Breast epithelium (tissue), 4 donors: ENCODE data around the gene UBE2E1. TPM values are rescaled to one million over a fixed set of nuclear protein-coding genes. Genes with fewer than 3 reads are reported as not detected.

Experiments
- DNase-seq, 2 donors: peaks; one replicate each; pipeline ENCODE4 v3.0.0-alpha.2; 2019; ENCODE audit warnings: low spot score in 2 of 2
- H3K27ac ChIP-seq, 2 donors: fragments of 200-600 bp; sonication (generic) in 1 of 2; one replicate each; pipeline ENCODE4 v1.5.1; 2016 to 2019; ENCODE audit warnings: mild to moderate bottlenecking in 1 of 2
- H3K27me3 ChIP-seq, 2 donors: fragments of 200-600 bp; sonication (generic) in 1 of 2; one replicate each; pipeline versions ENCODE4 v1.5.1 to v1.6.0; 2017 to 2019; ENCODE audit warnings: control low read depth in 1 of 2, mild to moderate bottlenecking in 1 of 2
- H3K36me3 ChIP-seq: fragments of 200-600 bp; one replicate; pipeline ENCODE4 v1.5.1; 2019
- H3K4me1 ChIP-seq, 2 donors: fragments of 200-600 bp; sonication (generic); one replicate each; pipeline ENCODE4 v1.5.1; 2016 to 2019; ENCODE audit warnings: control low read depth in 1 of 2
- H3K4me3 ChIP-seq, 3 donors: fragments of 200-600 bp; sonication (generic); 1 replicate in 2 of 3; 2 replicates in 1 of 3; pipeline ENCODE4 v1.5.1; 2016 to 2019; ENCODE audit warnings: mild to moderate bottlenecking in 3 of 3, moderate library complexity in 2 of 3
- H3K9me3 ChIP-seq, 2 donors: fragments of 200-600 bp; sonication (generic) in 1 of 2; one replicate each; pipeline ENCODE4 v1.5.1; 2016 to 2019; ENCODE audit warnings: control low read depth in 1 of 2
- POLR2A ChIP-seq: fragments of 450-650 bp; IDR thresholded peaks from one replicate; pipeline ENCODE4 v1.6.1; 2016; ENCODE audit warnings: antibody characterized with exemption, mild to moderate bottlenecking, moderate library complexity
- POLR2AphosphoS5 ChIP-seq, 3 donors: sonication (generic); formaldehyde crosslinking; IDR thresholded peaks; one replicate each; pipeline ENCODE4 v1.6.1; 2017; ENCODE audit warnings: antibody characterized with exemption in 3 of 3
- intact Hi-C: fragments of 100-400 bp; cut with DNase I; formaldehyde crosslinking; loops from one replicate; pipeline ENCODE4 v1.15.1; 2023; ENCODE audit warnings: low total_unique reads
- total RNA-seq, 3 donors: library from RNA; depleted of rRNA; stranded (reverse); fragments of >200 nt; gene quantifications; one replicate each; pipeline ENCODE4 v1.1.0, GENCODE V29; 2016
- TF ChIP-seq, protein P1 (sequence below), 3 donors: fragments of 450-650 bp; IDR thresholded peaks; one replicate each; pipeline ENCODE4 v1.5.1; 2016 to 2017; ENCODE audit warnings: antibody characterized with exemption in 3 of 3, mild to moderate bottlenecking in 3 of 3, moderate library complexity in 3 of 3

UBE2E1 gene
- total RNA-seq, 3 donors from 2014 or later: 86.4 to 127 (median 111) TPM

DNA sequence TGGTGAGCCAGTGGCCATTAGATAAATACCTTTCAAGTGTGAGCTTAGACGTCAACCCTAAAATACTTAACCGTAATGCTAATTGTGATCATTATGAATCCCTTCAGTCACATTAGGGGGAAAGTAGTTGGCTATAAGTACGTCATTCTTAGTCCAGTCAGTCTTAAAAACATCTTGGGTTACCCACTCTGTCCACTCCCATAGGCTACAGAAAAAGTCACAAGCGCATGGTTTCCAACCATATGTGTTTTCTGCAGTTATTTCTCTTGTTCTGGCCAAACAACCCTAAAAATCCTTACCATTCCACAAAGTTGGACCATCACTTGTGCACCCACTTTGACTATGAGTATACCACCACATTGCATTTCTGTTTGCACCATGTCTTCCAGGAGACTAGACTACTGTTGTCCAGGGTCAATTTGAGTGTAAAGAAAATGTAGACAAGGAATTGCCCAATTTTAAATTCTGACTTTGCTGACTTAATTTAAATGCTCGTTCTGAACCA, 114.4 kb downstream of the UBE2E1 start:
- H3K36me3 ChIP-seq: no peaks in the 10 kb centered on the region
- H3K4me1 ChIP-seq: peaks cover 2 to 3% of the 10 kb centered on the region in 2 donors
- no peak overlapping the region for H3K4me3 ChIP-seq
- intact Hi-C loops: no loop called here
- H3K9me3 ChIP-seq: no peaks in the 10 kb centered on the region
- H3K27ac ChIP-seq: peak overlapping the region in 1 of 2 donors; percentile 13
- no peak for DNase-seq
- H3K27me3 ChIP-seq: no peaks in the 10 kb centered on the region
- TF ChIP-seq, protein P1, sequence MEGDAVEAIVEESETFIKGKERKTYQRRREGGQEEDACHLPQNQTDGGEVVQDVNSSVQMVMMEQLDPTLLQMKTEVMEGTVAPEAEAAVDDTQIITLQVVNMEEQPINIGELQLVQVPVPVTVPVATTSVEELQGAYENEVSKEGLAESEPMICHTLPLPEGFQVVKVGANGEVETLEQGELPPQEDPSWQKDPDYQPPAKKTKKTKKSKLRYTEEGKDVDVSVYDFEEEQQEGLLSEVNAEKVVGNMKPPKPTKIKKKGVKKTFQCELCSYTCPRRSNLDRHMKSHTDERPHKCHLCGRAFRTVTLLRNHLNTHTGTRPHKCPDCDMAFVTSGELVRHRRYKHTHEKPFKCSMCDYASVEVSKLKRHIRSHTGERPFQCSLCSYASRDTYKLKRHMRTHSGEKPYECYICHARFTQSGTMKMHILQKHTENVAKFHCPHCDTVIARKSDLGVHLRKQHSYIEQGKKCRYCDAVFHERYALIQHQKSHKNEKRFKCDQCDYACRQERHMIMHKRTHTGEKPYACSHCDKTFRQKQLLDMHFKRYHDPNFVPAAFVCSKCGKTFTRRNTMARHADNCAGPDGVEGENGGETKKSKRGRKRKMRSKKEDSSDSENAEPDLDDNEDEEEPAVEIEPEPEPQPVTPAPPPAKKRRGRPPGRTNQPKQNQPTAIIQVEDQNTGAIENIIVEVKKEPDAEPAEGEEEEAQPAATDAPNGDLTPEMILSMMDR (IDR thresholded peaks at IDR 0.05): no peak
- no peak for TF ChIP-seq POLR2AphosphoS5 (IDR thresholded peaks at IDR 0.05)

DNA sequence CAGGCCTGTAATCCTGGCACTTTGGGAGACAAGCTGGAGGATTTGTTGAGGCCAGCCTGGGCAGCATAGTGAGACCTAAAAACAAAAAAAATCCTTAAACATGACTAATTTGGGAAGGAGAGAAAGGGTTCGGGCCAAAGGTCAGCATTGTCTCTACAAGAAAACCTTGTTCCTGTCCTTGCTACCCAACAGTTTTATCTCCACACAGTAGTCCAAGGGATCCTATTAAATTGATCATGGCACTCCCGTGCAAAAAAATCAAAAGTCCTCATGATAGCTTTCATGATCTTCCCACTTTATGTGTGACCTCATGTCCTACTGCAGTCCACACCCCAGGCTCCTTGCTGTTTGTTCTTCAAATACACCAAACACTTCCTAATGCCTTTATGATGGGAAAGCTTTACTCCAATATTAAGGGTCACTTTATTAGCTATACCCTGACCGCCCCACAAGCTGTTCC, 115.3 kb downstream of the UBE2E1 start:
- no peak for DNase-seq
- Histone ChIP-seq H3K27ac (no peak overlapping the region), H3K4me3 (no peak overlapping the region), H3K9me3 (no peaks in the 10 kb centered on the region), H3K36me3 (no peaks in the 10 kb centered on the region), H3K27me3 (no peaks in the 10 kb centered on the region), H3K4me1 (peaks cover 0 to 2% of the 10 kb centered on the region in 2 donors)
- intact Hi-C loops: no loop called here
- TF ChIP-seq POLR2A: no peak
- TF ChIP-seq, protein P1 (IDR thresholded peaks at IDR 0.05): no peak

DNA sequence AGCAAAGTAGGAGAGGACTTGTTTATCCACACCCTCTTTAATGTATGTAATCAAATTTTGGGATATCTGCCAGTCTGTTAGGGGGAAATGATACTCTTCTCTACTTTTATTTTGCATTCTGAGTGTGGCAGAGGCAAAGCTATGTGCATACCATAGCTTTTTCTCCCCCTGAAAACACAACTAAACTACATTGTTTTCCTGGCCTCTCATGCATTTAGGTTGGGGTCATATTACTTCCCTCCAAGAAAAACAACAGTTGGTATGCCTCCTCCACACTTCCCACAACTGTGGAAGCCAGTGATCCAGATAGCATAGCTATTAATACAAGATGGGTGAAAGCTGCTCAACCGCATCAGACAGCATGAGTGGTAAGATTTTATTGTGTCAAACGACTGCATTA, 118.0 kb downstream of the UBE2E1 start:
- TF ChIP-seq, protein P1 (IDR thresholded peaks at IDR 0.05): no peak
- TF ChIP-seq POLR2A (no peak), POLR2AphosphoS5 (IDR thresholded peaks at IDR 0.05) (no peak)

DNA sequence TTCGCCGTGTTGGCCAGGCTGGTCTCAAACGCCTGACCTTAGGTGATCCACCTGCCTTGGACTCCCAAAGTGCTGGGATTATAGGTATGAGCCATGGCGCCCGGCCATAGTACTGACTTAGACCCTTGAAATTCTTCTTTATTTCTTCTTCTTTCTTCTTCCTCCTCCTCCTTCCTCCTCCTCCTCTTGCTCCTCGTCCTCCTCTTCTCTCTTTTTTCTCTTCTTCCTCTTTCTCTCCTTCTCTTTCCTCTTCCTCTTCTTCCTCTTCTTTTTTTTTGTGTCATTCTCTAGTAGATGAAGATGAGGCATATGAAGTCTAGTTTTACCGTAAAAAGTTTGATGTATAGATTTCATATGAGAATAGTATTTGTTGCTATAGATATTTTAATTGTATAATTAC, 120.5 kb downstream of the UBE2E1 start:
- TF ChIP-seq POLR2A (no peak), POLR2AphosphoS5 (IDR thresholded peaks at IDR 0.05) (no peak)
- TF ChIP-seq, protein P1 (IDR thresholded peaks at IDR 0.05): no peak
- no peaks in the 10 kb centered on the region for H3K4me1 ChIP-seq
- DNase-seq: no peak
- no peak overlapping the region for H3K4me3 ChIP-seq
- intact Hi-C loops: no loop called here
- H3K36me3 ChIP-seq: no peaks in the 10 kb centered on the region
- no peaks in the 10 kb centered on the region for H3K27me3 ChIP-seq
- no peaks in the 10 kb centered on the region for H3K9me3 ChIP-seq
- H3K27ac ChIP-seq: no peak overlapping the region

More for the DNA sequence above, 118.0 kb downstream of the UBE2E1 start:
- Histone ChIP-seq H3K27ac (no peak overlapping the region), H3K9me3 (no peaks in the 10 kb centered on the region), H3K4me1 (peaks cover 0 to 2% of the 10 kb centered on the region in 2 donors), H3K36me3 (no peaks in the 10 kb centered on the region), H3K4me3 (no peak overlapping the region), H3K27me3 (no peaks in the 10 kb centered on the region)
- no peak for DNase-seq
- intact Hi-C loops: no loop called here

DNA sequence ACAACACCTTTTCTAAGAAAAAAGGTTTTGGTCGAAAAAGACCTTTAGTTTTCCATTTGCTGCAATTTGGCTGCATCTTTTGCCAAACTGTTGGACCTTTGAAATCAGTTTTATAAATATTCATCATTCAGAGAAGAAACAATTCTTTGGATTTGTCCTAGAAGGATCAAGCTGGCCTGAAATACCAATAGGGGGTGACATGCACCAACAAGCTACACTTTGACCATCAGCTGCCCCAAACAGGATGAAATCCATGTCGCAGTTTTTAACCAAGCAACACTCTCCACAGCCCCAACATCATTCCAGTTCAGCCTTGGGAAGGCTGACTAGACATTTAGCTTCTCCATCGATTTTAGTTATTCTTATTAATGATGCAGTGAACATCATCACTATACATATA, 121.0 kb downstream of the UBE2E1 start:
- Histone ChIP-seq H3K36me3 (no peaks in the 10 kb centered on the region), H3K27me3 (no peaks in the 10 kb centered on the region), H3K4me1 (no peaks in the 10 kb centered on the region), H3K27ac (no peak overlapping the region), H3K9me3 (no peaks in the 10 kb centered on the region), H3K4me3 (no peak overlapping the region)
- intact Hi-C loops: no loop called here
- no peak for TF ChIP-seq POLR2A
- TF ChIP-seq, protein P1 (IDR thresholded peaks at IDR 0.05): no peak
- TF ChIP-seq POLR2AphosphoS5 (IDR thresholded peaks at IDR 0.05): no peak
- DNase-seq: no peak
